HG03520 (cell line): ENCODE measurements around the gene NUDT7.

Experiments used
- ATAC-seq: cut with Tn5 transposase; IDR thresholded peaks from one replicate; pipeline ENCODE4 v1.9.1; 2021; ENCODE audit warnings: mild to moderate bottlenecking, moderate library complexity; ENCODE audit not compliant: unreplicated experiment

Gene NUDT7

DNA sequence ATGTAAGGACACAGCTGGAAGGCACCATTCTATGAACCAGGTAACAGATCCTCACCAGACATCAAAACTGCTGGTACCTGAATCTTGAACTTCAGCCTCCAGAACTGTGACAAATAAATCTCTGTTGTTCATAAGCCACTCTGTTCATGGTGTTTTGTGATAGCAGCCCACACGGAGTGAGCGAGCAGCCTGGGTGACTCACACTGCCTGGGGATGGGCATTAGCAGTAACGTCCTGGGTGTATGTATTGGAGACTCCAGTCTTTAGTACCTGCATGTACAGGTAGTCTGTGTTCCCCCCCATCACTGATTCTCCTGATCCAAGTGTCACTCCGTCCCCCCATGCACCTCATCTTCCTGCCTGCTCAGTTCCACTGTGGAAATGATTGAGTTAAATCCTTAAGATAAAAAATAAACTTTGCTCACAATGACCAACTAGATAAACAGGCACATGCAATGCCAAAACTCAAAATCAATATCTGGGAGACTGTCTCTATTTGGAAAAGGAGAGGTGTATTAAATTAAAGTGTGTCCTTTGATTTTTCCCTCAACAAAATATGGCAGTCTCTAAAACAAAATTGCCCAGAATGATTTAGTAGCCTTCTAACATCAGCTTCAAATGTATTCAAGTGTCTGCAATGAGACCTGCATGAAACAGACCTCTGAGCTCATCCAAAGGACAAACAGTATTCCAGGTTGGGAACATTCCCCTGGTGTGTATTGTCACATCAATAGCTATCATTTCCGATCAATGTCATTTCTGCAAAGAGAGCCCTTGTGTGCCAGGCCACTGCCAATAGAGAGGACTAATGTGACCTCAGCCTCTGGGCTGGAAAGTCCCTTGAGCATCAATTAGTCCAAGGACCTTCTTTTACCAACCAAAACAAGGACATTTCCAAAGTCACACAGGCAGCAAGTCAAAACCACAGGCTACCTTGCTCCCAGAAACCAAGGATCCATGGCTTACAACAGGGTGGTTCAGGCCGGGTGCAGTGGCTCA, 53.9 kb downstream of the NUDT7 start:
- no peak for ATAC-seq

DNA sequence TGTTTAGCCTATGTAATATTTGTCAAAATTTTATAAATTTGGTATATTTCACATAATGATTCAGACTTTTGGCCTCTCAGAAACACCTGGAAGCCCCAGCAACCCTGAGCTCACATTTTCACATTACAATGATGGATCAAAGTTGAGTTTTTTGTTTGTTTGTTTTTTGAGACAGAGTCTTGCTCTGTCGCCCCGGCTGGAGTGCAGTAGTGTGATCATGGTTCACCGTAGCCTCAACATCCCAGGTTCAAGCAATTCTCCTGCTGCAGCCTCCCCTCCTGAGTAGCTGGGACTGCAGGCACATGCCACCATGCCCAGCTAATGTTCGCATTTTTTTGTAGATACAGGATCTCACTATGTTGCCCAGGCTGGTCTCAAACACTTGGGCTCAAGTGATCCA, 55.4 kb downstream of the NUDT7 start:
- ATAC-seq, result no peak

DNA sequence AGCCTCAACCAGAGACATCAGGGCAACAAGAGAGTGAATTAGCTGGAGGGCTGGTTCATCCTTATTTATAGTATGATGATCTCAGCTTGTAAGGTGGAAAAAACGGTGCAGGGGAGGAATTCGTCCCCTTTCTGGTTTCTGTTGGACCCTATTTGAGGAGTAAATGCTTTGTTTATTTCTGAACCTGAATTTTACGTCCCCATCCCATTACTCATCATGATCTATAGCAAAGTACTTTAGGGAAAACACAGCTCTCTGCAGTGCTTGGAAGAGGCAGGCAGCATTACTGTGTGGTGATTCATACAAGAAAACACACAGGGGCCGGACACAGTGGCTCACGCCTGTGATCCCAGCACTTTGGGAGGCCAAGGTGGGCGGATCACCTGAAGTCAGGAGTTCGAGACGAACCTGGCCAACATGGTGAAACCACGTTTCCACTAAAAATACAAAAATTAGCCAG, 58.1 kb downstream of the NUDT7 start:
- ATAC-seq, result no peak

DNA sequence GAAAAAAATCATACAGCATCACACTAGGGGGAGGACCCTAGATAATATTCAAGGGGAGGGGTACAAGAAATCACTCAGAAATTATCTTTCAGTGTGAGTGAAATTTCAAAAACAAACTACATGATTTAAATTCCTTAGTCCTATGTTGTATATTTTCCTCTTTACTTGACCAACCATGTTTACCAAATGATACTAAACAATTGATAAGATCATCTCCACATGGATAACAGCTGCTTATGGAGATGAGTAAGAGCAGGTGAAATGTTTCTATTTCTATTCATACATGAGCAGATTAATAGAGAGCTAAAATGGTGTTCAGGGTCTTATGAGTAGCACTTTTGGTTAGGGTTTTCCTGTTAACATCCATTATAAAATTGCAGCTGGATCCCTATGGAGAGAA, 58.8 kb downstream of the NUDT7 start:
- ATAC-seq, result no peak

DNA sequence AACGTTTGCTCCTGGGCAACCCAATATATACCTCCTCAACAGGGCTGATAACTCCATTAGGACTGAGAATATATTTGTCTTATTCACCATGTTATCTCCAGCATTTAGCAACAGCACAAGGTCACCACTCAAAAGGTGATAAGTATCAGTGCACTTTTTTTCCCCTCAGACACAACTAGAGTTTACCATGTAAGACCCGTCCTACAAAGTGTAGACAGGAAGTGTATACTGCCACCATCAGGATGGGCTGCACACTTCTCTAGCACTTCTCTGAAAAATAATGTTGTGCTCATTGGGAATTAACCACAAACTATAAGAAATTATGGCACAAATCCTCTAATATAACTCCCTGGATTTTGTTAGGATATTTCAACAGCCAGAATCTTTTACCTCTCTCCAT, 60.4 kb downstream of the NUDT7 start:
- ATAC-seq, result no peak

DNA sequence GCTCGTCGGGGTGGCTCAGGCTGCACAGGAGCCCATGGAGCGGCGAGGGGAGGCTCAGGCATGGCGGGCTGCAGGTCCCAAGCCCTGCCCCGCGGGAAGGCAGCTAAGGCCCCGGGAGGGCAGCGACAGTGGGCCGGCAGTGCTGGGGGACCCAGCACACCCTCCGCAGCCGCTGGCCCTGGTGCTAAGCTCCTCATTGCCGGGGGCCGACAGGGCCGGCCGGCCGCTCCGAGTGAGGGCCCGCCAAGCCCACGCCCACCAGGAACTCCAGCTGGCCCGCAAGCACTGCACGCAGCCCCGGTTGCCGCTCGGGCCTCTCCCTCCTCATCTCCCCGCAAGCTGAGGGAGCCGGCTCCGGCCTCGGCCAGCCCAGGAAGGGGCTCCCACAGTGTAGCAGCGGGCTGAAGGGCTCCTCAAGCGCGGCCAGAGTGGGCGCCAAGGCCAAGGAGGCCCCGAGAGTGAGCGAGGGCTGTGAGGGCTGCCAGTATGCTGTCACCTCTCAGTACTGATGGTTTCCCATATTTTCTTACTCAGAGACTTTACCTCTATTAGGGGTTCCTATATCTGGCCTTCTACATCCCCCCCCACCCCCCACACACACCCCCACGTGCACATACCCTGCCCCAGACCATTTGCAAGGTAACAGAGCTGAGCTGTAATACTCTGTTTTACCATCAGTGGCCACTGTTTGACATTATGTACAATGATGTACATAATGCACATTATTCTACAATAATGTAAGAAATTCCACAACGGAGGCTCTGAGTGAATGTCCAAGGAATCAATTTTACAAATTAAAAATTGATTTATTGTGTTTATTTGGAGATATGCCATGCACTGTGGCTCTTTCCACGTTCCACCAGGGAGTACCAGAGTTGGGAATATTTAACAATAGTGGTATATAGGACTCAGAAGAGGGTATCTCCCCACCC, 62.4 kb downstream of the NUDT7 start:
- ATAC-seq, result no peak

DNA sequence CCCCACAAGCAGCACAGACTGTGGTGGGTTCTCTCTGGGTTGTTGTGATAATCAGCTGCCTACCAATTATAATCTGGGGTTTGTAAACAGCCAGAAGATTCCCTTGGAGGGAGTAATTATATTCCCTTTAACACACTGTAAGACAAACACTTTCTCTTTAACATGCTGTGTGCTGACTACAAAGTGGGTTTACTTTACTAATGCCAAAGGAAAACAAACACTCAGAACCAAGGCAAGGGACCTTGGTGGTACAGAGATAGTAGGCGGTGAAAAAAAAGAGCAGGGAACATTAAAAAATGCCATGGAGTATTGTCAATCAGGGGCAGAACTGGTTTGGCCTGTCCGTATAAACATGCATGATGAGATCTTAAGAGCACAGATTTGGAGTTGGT, 63.1 kb downstream of the NUDT7 start:
- ATAC-seq, result no peak

DNA sequence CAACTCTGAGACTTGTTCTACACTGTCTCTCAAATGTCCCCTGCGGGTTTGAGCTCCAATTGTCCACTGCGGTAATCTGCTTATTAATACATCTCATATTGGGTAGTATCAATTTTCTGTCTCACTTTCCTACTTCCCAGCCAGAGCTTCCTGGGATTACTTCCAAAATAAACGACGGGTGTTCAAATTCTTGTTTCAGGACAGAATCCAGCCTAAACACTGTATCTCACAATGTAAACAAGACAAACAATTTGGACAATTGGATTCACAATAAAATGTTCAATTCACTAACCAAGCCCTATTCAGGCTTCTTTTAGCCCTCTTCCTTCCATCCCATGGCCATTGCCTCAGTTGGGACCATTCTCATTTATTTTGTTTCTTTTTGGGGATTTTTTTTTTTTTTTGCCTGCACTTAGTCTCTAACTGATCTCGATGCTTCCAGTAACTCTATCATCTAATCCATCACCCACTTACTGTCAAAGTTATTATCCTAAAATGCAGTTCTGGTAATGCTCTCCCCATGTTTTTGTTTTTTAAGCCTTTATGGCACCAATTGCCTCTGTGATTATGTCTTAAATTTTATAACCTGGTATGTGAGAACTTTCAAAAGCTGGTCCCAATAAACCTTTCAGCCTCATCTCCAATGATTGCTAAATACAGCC, 64.0 kb downstream of the NUDT7 start:
- ATAC-seq, result no peak

DNA sequence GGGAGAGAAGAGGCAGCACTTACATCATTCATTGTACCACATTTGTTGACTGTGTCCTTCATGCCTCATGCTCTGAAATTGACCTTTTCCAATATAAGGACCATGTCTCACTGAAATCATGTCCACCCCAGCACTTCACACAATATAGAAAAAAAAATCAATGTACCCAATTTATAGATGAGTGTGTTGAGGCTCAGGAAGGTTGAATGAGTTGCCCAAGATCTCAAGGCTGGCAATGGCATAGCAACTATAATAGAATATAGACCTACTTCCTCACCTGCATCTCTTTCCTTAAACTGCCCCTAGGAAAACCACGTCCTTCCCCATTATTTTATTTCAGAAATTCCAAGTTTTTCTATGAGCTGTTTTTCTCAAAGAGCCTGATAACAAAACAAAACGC, 65.1 kb downstream of the NUDT7 start:
- no peak for ATAC-seq

DNA sequence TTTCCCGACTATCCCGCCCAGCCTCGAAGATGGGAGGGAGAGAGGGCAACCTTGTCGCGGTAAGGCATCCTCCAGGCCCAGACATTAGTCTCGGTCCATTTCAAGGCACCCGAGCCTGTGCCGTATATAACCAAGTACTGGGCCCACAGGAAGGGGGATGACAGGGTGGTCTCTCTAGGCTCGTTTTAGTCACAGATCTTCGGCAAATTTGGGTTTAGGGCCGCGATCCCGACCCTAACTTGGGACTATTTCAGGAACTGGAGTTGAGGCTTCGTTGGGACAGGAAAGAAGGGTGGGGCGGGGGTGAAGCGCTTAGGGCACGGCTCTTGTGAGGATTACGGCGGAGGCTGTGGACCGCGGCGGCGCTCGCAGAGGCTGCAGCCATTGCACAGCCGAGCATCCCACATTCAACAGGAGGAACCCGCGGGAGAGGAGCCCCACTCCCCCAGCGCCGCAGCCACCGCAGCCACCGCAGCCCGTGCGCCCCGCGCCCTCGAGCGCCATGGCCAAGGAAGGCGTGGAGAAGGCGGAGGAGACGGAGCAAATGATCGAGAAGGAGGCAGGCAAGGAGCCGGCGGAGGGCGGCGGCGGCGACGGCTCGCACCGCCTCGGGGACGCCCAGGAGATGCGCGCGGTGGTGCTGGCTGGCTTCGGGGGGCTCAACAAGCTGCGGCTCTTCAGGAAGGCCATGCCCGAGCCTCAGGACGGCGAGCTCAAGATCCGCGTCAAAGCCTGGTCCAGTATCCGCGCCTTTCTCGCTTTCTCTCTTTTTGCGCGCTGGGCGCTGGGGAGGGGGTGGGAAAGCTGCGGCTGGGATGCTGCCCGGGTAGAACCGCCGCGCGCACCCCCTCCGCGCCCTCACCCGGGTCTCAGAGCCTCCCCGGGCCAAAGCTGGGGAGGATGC, 66.1 kb downstream of the NUDT7 start, which contains the start of gene VAT1L:
Gene VAT1L, plus strand, starts transcription at position 384 of the 904 bp plus-strand sequence. Its CDS starts 119 bp downstream, at position 503.
- ATAC-seq, result no peak

DNA sequence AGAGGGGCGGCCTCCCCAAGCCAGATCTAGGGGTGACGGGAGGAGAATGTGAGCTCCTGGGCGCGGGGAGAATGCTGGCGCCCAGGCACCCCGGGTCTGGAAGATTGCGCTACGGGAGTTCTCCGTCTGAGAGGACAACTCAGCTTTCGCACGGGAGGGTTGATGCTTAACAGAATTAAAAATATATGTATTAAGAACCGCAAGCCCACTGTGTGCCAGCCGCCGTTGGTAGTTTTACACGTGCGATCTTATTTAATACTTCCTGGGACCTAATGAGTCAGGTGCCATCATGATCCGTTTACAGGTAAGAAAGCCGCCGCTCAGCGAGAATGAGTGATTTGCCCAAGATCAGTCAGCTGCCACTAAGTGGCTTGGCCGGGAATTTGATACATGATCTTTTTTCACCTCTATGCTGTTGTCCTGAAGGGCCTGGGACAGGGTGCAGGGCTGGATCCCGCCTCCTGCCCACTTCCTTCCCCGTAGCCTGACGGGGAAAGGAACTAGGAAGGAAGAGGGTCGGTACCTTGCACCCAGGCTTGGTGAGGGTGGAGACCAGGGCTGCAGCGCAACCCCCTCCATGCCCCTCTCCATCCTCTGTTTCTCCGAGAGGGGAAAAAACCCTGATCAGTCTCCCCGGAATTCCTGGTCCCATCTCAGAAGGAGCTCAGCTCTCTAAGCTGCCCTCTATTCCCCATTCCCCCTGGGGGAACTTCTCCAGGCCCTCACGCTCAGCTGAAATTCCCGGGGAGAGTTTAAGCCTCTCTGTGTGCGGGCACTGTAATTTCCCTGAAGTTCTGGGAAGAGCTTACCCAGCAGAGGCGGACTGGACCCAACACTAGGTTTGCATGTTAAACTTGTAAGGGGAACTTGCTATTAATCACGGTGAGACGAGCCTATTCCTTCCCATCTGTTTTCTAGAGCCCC, 67.0 kb downstream of the NUDT7 start:
- no peak for ATAC-seq

DNA sequence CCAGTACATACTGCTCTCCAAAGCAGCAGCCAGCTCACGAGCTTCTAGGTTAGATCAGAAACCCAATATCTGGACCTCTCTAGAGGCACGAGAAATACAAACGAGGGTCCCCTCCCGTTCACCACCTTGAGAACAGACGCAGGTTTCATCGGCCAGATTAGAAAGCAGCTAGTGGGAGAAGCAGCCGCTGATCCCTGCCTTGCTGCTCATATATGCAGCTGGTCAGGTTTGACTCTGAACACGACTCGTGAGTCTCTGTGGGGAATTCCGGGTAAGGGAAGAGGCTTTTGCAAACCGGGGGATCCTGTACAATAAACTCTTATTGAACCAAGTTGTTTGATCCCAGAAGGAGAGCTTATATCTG, 67.7 kb downstream of the NUDT7 start:
- no peak for ATAC-seq

DNA sequence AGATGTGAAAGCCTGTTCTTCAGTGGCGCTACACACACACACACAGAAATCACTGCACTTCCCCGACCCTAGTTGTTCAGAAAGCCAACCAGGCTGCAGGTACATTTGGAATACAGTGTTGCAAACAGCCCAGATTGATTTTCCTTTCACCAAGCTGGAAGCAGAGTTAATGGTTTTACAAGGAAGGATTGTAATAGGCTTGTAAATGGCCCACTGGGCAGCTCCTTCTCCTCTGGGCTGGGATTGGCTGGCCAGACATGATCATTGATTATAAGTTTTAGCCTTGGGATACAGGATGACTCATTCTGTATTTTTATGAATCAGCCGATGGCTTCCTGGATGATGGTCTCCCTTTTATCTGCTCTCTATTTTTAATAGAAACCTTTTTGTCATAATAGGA, 68.6 kb downstream of the NUDT7 start:
- ATAC-seq, result no peak
